SU-DHL-6 (cell line): ENCODE results near the gene SHISAL1.

ENCODE experiments used
- H2AFZ ChIP-seq: fragments of 200-600 bp; sonication (generic); 2 replicates; pipeline ENCODE4 v1.6.1; 2014; ENCODE audit warnings: low read depth, mild to moderate bottlenecking, moderate library complexity, mixed read lengths, antibody characterized with exemption, low read length; ENCODE audit not compliant: severe bottlenecking
- H3F3A ChIP-seq: fragments of 200-600 bp; shearing (Covaris generic); 2 replicates; pipeline ENCODE4 v1.6.0; 2016; ENCODE audit warnings: antibody characterized with exemption, mild to moderate bottlenecking; ENCODE audit not compliant: insufficient read depth
- H3K27ac ChIP-seq: fragments of 200-600 bp; sonication (generic); 2 replicates; pipeline ENCODE4 v1.5.1; 2016; ENCODE audit warnings: low read depth, mild to moderate bottlenecking, low read length, moderate library complexity, mixed read lengths
- H3K27me3 ChIP-seq: fragments of 200-600 bp; sonication (generic), shearing (Covaris generic); 2 replicates; pipeline ENCODE4 v1.6.0; 2014; ENCODE audit warnings: mild to moderate bottlenecking, low read length
- H3K36me3 ChIP-seq: fragments of 200-600 bp; sonication (generic); 2 replicates; pipeline ENCODE4 v1.6.1; 2014; ENCODE audit warnings: mild to moderate bottlenecking, low read length, mixed read lengths
- H3K4me2 ChIP-seq: fragments of 300-600, 200-600 bp; shearing (Covaris generic), sonication (generic); 2 replicates; pipeline ENCODE4 v1.6.0; 2014; ENCODE audit warnings: low read length, low read depth, mild to moderate bottlenecking; ENCODE audit not compliant: poor library complexity, severe bottlenecking
- H3K4me3 ChIP-seq: fragments of 200-600 bp; sonication (generic); 2 replicates; pipeline ENCODE4 v1.5.1; 2014; ENCODE audit warnings: antibody characterized with exemption, low read length, mild to moderate bottlenecking, mixed read lengths; ENCODE audit not compliant: insufficient read depth, poor library complexity, severe bottlenecking
- H3K79me2 ChIP-seq: fragments of 200-600 bp; sonication (generic); 2 replicates; pipeline ENCODE4 v1.6.1; 2014; ENCODE audit warnings: mild to moderate bottlenecking, low read length, moderate library complexity; ENCODE audit not compliant: insufficient read depth
- H3K9ac ChIP-seq: fragments of 200-600 bp; sonication (generic); 2 replicates; pipeline ENCODE4 v1.7.0; 2014; ENCODE audit warnings: mild to moderate bottlenecking, low read length
- H3K9me2 ChIP-seq: fragments of 200-600 bp; sonication (generic); replicated peaks from 2 replicates; pipeline ENCODE4 v1.6.1; 2014; ENCODE audit warnings: low read length; ENCODE audit not compliant: insufficient read depth
- H3K9me3 ChIP-seq: fragments of 200-600 bp; sonication (generic); 2 replicates; pipeline ENCODE4 v1.6.1; 2014; ENCODE audit warnings: low read length, mixed read lengths; ENCODE audit not compliant: insufficient read depth
- H4K20me1 ChIP-seq: fragments of 200-600 bp; sonication (generic); 2 replicates; pipeline ENCODE4 v1.6.1; 2014; ENCODE audit warnings: low read depth, mild to moderate bottlenecking, antibody characterized with exemption, low read length, moderate library complexity, mixed read lengths
- EZH2phosphoT487 ChIP-seq: fragments of 200-600 bp; sonication (generic), shearing (Covaris generic); conservative IDR thresholded peaks from 2 replicates; pipeline ENCODE4 v1.6.1; 2018; ENCODE audit warnings: mild to moderate bottlenecking, antibody characterized with exemption, low read length, moderate library complexity, mixed read lengths
- TF ChIP-seq, protein P1 (sequence below): fragments of 200-600 bp; sonication (generic); IDR thresholded peaks from one replicate; pipeline ENCODE4 v1.5.1; 2017; ENCODE audit warnings: antibody characterized with exemption, mild to moderate bottlenecking, low read length, moderate library complexity; ENCODE audit not compliant: insufficient read depth, poor library complexity, severe bottlenecking

SHISAL1 gene

GRCh38 chr22:44309647-44310046 is 3.1 kb downstream of the SHISAL1 start:
- Histone ChIP-seq H3K9me3 (no peaks in the 10 kb centered on the region), H3K9me2 (no peaks in the 10 kb centered on the region), H3F3A (no peaks in the 10 kb centered on the region), H3K9ac (no peak overlapping the region), H2AFZ (no peak overlapping the region), H3K79me2 (no peaks in the 10 kb centered on the region), H3K36me3 (no peaks in the 10 kb centered on the region), H4K20me1 (no peaks in the 10 kb centered on the region), H3K4me3 (no peak overlapping the region), H3K4me2 (no peak overlapping the region), H3K27me3 (no peaks in the 10 kb centered on the region), H3K27ac (no peak overlapping the region)
- TF ChIP-seq, protein P1, sequence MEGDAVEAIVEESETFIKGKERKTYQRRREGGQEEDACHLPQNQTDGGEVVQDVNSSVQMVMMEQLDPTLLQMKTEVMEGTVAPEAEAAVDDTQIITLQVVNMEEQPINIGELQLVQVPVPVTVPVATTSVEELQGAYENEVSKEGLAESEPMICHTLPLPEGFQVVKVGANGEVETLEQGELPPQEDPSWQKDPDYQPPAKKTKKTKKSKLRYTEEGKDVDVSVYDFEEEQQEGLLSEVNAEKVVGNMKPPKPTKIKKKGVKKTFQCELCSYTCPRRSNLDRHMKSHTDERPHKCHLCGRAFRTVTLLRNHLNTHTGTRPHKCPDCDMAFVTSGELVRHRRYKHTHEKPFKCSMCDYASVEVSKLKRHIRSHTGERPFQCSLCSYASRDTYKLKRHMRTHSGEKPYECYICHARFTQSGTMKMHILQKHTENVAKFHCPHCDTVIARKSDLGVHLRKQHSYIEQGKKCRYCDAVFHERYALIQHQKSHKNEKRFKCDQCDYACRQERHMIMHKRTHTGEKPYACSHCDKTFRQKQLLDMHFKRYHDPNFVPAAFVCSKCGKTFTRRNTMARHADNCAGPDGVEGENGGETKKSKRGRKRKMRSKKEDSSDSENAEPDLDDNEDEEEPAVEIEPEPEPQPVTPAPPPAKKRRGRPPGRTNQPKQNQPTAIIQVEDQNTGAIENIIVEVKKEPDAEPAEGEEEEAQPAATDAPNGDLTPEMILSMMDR = no peak
- TF ChIP-seq EZH2phosphoT487 = no peak

DNA sequence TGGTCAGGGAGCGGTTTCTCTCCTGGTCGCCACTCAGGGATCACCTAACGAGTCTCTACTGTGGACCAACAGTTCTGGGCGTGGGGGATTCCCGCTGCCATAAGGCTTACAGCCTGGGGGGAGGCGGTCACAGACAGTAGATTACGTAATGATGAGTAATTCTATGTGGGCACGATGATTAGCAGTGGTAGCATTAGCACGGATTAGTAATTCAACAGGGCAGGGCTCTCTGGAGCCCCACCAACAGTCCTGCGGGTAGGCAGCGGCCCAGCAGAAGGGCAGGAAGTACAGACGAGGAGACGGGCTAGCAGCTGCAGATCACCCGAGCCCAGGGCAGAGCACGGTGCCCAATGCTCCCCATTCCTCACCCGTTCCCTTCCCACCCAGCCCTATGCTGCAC is 3.6 kb downstream of the SHISAL1 start:
- no peaks in the 10 kb centered on the region for H3K9me3 ChIP-seq
- no peaks in the 10 kb centered on the region for H3K36me3 ChIP-seq
- H3K79me2 ChIP-seq = no peaks in the 10 kb centered on the region
- H4K20me1 ChIP-seq = no peaks in the 10 kb centered on the region
- no peak overlapping the region for H3K27ac ChIP-seq
- no peaks in the 10 kb centered on the region for H3K27me3 ChIP-seq
- no peak overlapping the region for H3K4me2 ChIP-seq
- no peaks in the 10 kb centered on the region for H3K9me2 ChIP-seq
- no peak overlapping the region for H2AFZ ChIP-seq
- no peaks in the 10 kb centered on the region for H3F3A ChIP-seq
- no peak overlapping the region for H3K4me3 ChIP-seq
- TF ChIP-seq, protein P1 = no peak
- H3K9ac ChIP-seq = no peak overlapping the region

- TF ChIP-seq, protein P1 = no peak
- TF ChIP-seq EZH2phosphoT487 = no peak
- H3K9me2 ChIP-seq = no peaks in the 10 kb centered on the region
- no peak overlapping the region for H3K4me3 ChIP-seq
Measured at GRCh38 chr22:44307509-44308169, 5.1 kb downstream of the SHISAL1 start.

More at GRCh38 chr22:44307509-44308169, 5.1 kb downstream of the SHISAL1 start:
- Histone ChIP-seq H3K79me2 (no peaks in the 10 kb centered on the region), H4K20me1 (no peaks in the 10 kb centered on the region), H3K36me3 (no peaks in the 10 kb centered on the region), H3K9ac (no peak overlapping the region), H3K27me3 (no peaks in the 10 kb centered on the region), H3K4me2 (no peak overlapping the region), H3F3A (no peaks in the 10 kb centered on the region), H2AFZ (no peak overlapping the region), H3K27ac (no peak overlapping the region), H3K9me3 (no peaks in the 10 kb centered on the region)
